ENCODE results near the gene FXN.

GRCh38 chr9:69044240-69045219 is 9.0 kb downstream of the FXN start:
- TF ChIP-seq JUND (IDR thresholded peaks at IDR 0.05) (no peak), RXRA (IDR thresholded peaks at IDR 0.05) (no peak), YY1 (IDR thresholded peaks at IDR 0.05) (no peak), RAD21 (IDR thresholded peaks at IDR 0.05) (no peak), TAF1 (conservative IDR thresholded peaks at IDR 0.05) (no peak), SP1 (IDR thresholded peaks at IDR 0.05) (no peak), FOXA1 (IDR thresholded peaks at IDR 0.05) (no peak)
- TF ChIP-seq, protein P1, sequence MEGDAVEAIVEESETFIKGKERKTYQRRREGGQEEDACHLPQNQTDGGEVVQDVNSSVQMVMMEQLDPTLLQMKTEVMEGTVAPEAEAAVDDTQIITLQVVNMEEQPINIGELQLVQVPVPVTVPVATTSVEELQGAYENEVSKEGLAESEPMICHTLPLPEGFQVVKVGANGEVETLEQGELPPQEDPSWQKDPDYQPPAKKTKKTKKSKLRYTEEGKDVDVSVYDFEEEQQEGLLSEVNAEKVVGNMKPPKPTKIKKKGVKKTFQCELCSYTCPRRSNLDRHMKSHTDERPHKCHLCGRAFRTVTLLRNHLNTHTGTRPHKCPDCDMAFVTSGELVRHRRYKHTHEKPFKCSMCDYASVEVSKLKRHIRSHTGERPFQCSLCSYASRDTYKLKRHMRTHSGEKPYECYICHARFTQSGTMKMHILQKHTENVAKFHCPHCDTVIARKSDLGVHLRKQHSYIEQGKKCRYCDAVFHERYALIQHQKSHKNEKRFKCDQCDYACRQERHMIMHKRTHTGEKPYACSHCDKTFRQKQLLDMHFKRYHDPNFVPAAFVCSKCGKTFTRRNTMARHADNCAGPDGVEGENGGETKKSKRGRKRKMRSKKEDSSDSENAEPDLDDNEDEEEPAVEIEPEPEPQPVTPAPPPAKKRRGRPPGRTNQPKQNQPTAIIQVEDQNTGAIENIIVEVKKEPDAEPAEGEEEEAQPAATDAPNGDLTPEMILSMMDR (IDR thresholded peaks at IDR 0.05; ENCODE audit: low read depth, low read length, missing input control): no peak
- TF ChIP-seq, protein P2, sequence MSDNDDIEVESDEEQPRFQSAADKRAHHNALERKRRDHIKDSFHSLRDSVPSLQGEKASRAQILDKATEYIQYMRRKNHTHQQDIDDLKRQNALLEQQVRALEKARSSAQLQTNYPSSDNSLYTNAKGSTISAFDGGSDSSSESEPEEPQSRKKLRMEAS (IDR thresholded peaks at IDR 0.05): no peak
